ENCODE data around the gene PLCH1. TPM values are rescaled to one million over a fixed set of nuclear protein-coding genes. Genes with fewer than 3 reads are reported as not detected.

The PLCH1 gene
- total and polyA plus RNA-seq, 7 experiments from 2014 or later, result 0.56 TPM; not detected in 6

DNA sequence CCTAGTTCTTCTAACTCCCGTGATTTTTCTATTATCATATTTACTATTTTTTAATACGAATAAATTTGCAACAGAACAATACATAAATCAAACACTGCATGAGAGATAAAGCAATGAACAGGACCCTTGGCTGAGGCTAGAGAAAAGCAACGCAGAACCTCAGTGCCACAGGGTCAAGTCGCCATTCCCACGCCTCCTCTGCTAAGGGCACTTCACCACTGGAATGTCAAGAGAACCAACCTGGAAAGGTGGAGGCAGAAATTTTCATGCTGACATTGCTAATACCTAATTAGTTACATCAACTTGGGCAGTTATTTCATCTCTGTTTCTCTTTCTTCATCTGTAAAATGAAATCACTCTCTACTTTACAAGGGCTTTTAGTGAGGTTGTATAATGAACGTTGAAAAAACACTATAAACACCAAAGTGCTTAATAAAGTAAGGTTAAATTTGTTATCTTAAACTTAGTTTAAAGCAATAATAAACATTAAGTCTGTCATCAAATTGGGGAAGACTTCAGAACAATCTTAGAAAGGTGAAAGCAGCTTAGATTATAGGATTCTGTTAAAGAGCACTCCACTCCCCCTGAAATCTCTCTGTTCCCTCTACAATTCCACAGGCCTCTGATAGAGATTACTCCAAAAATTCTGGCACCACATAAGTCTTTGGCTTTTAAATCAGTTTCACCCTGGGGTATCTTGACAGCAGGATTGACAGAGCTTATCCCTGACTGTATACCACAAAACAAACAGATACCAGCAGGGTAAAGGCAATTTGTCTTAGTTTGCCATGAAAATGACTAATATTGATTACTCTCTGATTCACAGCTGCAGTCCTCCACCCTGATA, 41.9 kb downstream of the PLCH1 start:
- ChIA-PET CTCF (interaction anchor here (0.6 to 1.9 kb wide), 6 partner anchors 9 to 1433 kb away, joined by 3 to 8 read pairs (median 4); no protein-coding TSS in a partner anchor), POLR2A (no interaction called here)
- Histone ChIP-seq H3K4me1 (ENCODE audit: control insufficient read depth in 2 of 2, insufficient read depth in 2 of 2, low read length in 2 of 2) (no peaks in the 10 kb centered on the region), H3K4me3 (ENCODE audit: low read length) (no peak overlapping the region), H3K27me3 (ENCODE audit: control insufficient read depth in 2 of 2, insufficient read depth in 2 of 2, low read length in 2 of 2) (no peaks in the 10 kb centered on the region), H3K36me3 (ENCODE audit: control insufficient read depth in 2 of 3, insufficient read depth in 3 of 3, low read length in 3 of 3) (no peaks in the 10 kb centered on the region), H3K9me3 (ENCODE audit: control insufficient read depth in 2 of 3, low read length in 3 of 3) (no peaks in the 10 kb centered on the region), H3K27ac (ENCODE audit: low read depth, low read length) (no peak overlapping the region)
- no peaks in the 10 kb centered on the region for H3K9me3 Mint-ChIP-seq
- no peaks in the 10 kb centered on the region for H3K36me3 Mint-ChIP-seq
- H3K27ac Mint-ChIP-seq, result no peak overlapping the region
- peaks cover 0 to 4% (median 0%) of the 10 kb centered on the region in 7 donors for H3K4me1 Mint-ChIP-seq
- H3K4me3 Mint-ChIP-seq, result no peak overlapping the region
- H3K27me3 Mint-ChIP-seq, result peaks cover 0 to 28% (median 6%) of the 10 kb centered on the region in 5 donors
- intact Hi-C loops (cut with micrococcal nuclease), result loop anchor here (1.0 kb wide), 3 partner anchors 321 to 1368 kb away; no protein-coding TSS in a partner anchor
- ATAC-seq (no peak), DNase-seq (no peak)

DNA sequence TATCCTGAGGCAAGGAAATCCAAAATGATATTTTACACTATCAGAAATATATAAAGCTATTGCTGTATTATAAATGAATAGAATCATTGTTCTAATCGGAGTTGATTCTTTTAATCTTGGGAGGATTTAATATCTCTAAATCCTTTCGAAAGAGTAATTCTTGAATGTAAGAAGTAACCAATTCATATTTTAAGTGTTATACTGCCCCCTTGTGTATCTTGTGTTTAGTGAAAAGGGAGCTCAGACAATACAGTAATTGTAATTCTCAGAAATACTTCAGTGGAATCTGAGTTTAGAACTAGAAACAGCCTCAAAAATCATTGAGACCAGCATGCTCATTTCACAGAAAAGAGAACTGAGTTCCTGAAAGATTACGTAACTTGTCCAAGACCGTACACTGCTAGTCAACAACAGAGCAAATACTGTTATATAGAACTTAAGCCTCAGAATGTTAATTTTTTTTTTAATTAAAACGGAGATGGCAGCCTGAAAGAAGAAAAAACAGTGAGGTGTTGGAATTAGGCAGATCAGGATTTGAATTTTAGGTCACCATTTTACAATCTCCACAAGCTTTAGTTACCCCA, 42.9 kb downstream of the PLCH1 start:
- DNase-seq (peak in 7 of 9 donors; percentile 13 to 58 (median 45)), ATAC-seq (peak; percentile 69)
- Histone ChIP-seq H3K4me1 (ENCODE audit: control insufficient read depth in 2 of 2, insufficient read depth in 2 of 2, low read length in 2 of 2) (no peaks in the 10 kb centered on the region), H3K27me3 (ENCODE audit: control insufficient read depth in 2 of 2, insufficient read depth in 2 of 2, low read length in 2 of 2) (no peaks in the 10 kb centered on the region), H3K4me3 (ENCODE audit: low read length) (no peak overlapping the region), H3K36me3 (ENCODE audit: control insufficient read depth in 2 of 3, insufficient read depth in 3 of 3, low read length in 3 of 3) (no peaks in the 10 kb centered on the region), H3K9me3 (ENCODE audit: control insufficient read depth in 2 of 3, low read length in 3 of 3) (no peaks in the 10 kb centered on the region), H3K27ac (ENCODE audit: low read depth, low read length) (no peak overlapping the region)
- ChIA-PET CTCF (interaction anchor here (0.5 to 1.9 kb wide), 9 partner anchors 10 to 1434 kb away, joined by 3 to 8 read pairs (median 4); no protein-coding TSS in a partner anchor), POLR2A (no interaction called here)
- Mint-ChIP-seq H3K36me3 (no peaks in the 10 kb centered on the region), H3K4me3 (no peak overlapping the region), H3K9me3 (no peaks in the 10 kb centered on the region), H3K4me1 (peaks cover 0 to 4% (median 0%) of the 10 kb centered on the region in 7 donors), H3K27ac (no peak overlapping the region), H3K27me3 (peaks cover 0 to 28% (median 6%) of the 10 kb centered on the region in 5 donors)
- intact Hi-C loops (cut with micrococcal nuclease), result loop anchor here (1.0 to 2.0 kb wide), 5 partner anchors 320 to 1661 kb away; no protein-coding TSS in a partner anchor

DNA sequence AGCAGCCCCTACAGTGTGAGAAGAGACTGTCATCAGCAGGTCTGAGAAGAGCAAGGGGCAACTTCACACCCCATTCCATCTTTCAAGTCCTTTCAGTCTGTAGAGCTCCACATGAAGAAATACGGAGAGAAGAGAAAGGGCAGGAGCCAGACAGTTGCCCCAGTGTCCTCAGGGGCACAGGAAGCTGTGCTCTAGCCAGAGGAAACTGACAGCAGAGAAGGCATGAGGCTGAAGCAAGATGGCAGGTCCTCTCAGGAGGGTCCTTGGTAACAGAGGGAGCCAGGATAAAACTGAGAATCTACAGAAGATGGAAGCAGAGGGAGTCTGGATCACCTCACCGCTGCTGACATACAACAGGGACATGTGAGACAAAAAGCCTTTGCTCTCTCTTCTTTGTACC, 47.3 kb downstream of the PLCH1 start:
- Mint-ChIP-seq H3K4me3 (no peak overlapping the region), H3K27ac (no peak overlapping the region), H3K27me3 (peaks cover 0 to 22% (median 4%) of the 10 kb centered on the region in 5 donors), H3K9me3 (no peaks in the 10 kb centered on the region), H3K36me3 (no peaks in the 10 kb centered on the region), H3K4me1 (peaks cover 0 to 4% (median 0%) of the 10 kb centered on the region in 7 donors)
- no peak for ATAC-seq
- Histone ChIP-seq H3K27me3 (ENCODE audit: control insufficient read depth in 2 of 2, insufficient read depth in 2 of 2, low read length in 2 of 2) (no peaks in the 10 kb centered on the region), H3K4me3 (ENCODE audit: low read length) (no peak overlapping the region), H3K36me3 (ENCODE audit: control insufficient read depth in 2 of 3, insufficient read depth in 3 of 3, low read length in 3 of 3) (no peaks in the 10 kb centered on the region), H3K9me3 (ENCODE audit: control insufficient read depth in 2 of 3, low read length in 3 of 3) (no peaks in the 10 kb centered on the region), H3K27ac (ENCODE audit: low read depth, low read length) (no peak overlapping the region), H3K4me1 (ENCODE audit: control insufficient read depth in 2 of 2, insufficient read depth in 2 of 2, low read length in 2 of 2) (no peaks in the 10 kb centered on the region)
- intact Hi-C loops (cut with micrococcal nuclease), result no loop called here
- POLR2A ChIA-PET, result no interaction called here
- DNase-seq, result no peak
- CTCF ChIA-PET, result no interaction called here

DNA sequence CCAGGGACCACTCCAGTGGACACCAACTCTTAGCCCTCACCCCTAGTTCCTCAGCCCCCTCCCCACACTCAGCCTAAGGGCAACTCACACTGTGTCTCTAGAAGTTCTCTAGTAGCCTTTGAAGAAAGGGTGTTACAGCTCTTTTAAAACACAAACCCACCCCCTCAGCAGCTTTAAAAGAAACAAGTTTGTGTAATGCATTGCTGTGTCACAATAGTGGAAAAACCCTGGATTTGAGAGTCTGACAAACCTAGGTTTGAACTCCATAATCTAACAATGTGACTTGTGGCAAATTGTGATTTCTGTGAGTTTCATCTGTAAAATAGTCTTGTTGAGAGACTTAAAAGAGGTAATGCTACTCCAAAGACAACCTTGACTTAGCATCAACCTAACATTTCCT, 54.0 kb downstream of the PLCH1 start:
- H3K4me3 ChIP-seq (ENCODE audit: low read length), result no peak overlapping the region
- no peaks in the 10 kb centered on the region for H3K4me1 ChIP-seq (ENCODE audit: control insufficient read depth in 2 of 2, insufficient read depth in 2 of 2, low read length in 2 of 2)
- H3K36me3 ChIP-seq (ENCODE audit: control insufficient read depth in 2 of 3, insufficient read depth in 3 of 3, low read length in 3 of 3), result no peaks in the 10 kb centered on the region
- ChIA-PET CTCF (interaction anchor here (1.0 kb wide), 1 partner anchor 11 kb away, joined by 3 read pairs; no protein-coding TSS in a partner anchor), POLR2A (interaction anchor here (0.6 kb wide), 2 partner anchors 111 to 1456 kb away, joined by 3 read pairs; no protein-coding TSS in a partner anchor)
- Mint-ChIP-seq H3K36me3 (no peaks in the 10 kb centered on the region), H3K4me3 (no peak overlapping the region), H3K27ac (no peak overlapping the region), H3K27me3 (peaks cover 0 to 14% (median 4%) of the 10 kb centered on the region in 5 donors), H3K4me1 (no peaks in the 10 kb centered on the region), H3K9me3 (no peaks in the 10 kb centered on the region)
- ATAC-seq, result no peak
- no peak for DNase-seq
- H3K27ac ChIP-seq (ENCODE audit: low read depth, low read length), result no peak overlapping the region
- intact Hi-C loops (cut with micrococcal nuclease), result no loop called here
- H3K27me3 ChIP-seq (ENCODE audit: control insufficient read depth in 2 of 2, insufficient read depth in 2 of 2, low read length in 2 of 2), result no peaks in the 10 kb centered on the region
- no peaks in the 10 kb centered on the region for H3K9me3 ChIP-seq (ENCODE audit: control insufficient read depth in 2 of 3, low read length in 3 of 3)

DNA sequence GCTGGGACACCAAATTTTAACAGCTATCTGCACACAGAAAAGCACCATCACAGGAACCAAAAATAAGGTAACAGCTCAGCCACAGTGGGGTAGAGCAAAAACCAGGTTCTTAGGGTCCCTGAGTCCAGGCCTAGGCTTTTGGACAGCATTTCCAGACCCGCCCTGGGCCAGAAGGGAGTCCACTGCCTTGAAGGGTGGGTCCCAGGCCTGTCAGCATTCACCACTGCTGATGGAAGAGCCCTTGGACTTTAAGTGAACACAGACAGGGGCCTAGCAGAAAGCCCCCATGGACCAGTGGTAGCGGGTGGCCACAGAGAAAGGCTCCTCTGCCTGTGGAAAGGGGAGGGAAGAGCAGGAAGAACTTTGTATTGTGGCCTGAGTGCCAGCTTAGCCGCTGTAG, 56.4 kb downstream of the PLCH1 start:
- intact Hi-C loops (cut with micrococcal nuclease), result no loop called here
- Histone ChIP-seq H3K36me3 (ENCODE audit: control insufficient read depth in 2 of 3, insufficient read depth in 3 of 3, low read length in 3 of 3) (no peaks in the 10 kb centered on the region), H3K27ac (ENCODE audit: low read depth, low read length) (no peak overlapping the region), H3K9me3 (ENCODE audit: control insufficient read depth in 2 of 3, low read length in 3 of 3) (no peaks in the 10 kb centered on the region), H3K4me3 (ENCODE audit: low read length) (no peak overlapping the region), H3K4me1 (ENCODE audit: control insufficient read depth in 2 of 2, insufficient read depth in 2 of 2, low read length in 2 of 2) (no peaks in the 10 kb centered on the region), H3K27me3 (ENCODE audit: control insufficient read depth in 2 of 2, insufficient read depth in 2 of 2, low read length in 2 of 2) (no peaks in the 10 kb centered on the region)
- no peak overlapping the region for H3K4me3 Mint-ChIP-seq
- ChIA-PET CTCF (interaction anchor here (0.6 kb wide), 1 partner anchor 17 kb away, joined by 3 read pairs; no protein-coding TSS in a partner anchor), POLR2A (no interaction called here)
- no peak overlapping the region for H3K27ac Mint-ChIP-seq
- DNase-seq (no peak), ATAC-seq (no peak)
- H3K4me1 Mint-ChIP-seq, result no peaks in the 10 kb centered on the region
- peaks cover 0 to 12% (median 4%) of the 10 kb centered on the region in 5 donors for H3K27me3 Mint-ChIP-seq
- H3K9me3 Mint-ChIP-seq, result no peaks in the 10 kb centered on the region
- no peaks in the 10 kb centered on the region for H3K36me3 Mint-ChIP-seq

DNA sequence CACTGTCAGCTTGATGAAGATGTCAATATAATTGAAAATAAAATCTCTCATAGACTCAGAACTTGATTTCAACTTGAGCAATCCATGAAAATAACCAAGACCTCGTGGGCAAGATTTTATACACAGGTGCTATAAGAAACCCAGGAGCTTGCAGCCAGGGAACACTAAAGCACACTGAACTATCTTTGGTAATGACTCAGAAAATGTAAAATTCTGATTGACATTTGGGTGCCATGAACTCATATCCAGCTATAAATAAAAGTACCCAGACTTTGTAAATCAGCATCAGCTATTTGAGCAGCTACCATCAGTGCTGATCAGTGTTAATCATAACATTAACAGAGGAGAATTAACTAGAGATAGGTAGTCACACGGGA, 61.5 kb downstream of the PLCH1 start:
- Histone ChIP-seq H3K36me3 (ENCODE audit: control insufficient read depth in 2 of 3, insufficient read depth in 3 of 3, low read length in 3 of 3) (no peaks in the 10 kb centered on the region), H3K4me3 (ENCODE audit: low read length) (no peak overlapping the region), H3K27ac (ENCODE audit: low read depth, low read length) (no peak overlapping the region), H3K9me3 (ENCODE audit: control insufficient read depth in 2 of 3, low read length in 3 of 3) (no peaks in the 10 kb centered on the region), H3K27me3 (ENCODE audit: control insufficient read depth in 2 of 2, insufficient read depth in 2 of 2, low read length in 2 of 2) (no peaks in the 10 kb centered on the region), H3K4me1 (ENCODE audit: control insufficient read depth in 2 of 2, insufficient read depth in 2 of 2, low read length in 2 of 2) (no peaks in the 10 kb centered on the region)
- CTCF ChIA-PET, result no interaction called here
- Mint-ChIP-seq H3K4me1 (no peaks in the 10 kb centered on the region), H3K27me3 (peaks cover 0 to 16% (median 0%) of the 10 kb centered on the region in 5 donors), H3K4me3 (no peak overlapping the region), H3K9me3 (no peaks in the 10 kb centered on the region), H3K27ac (no peak overlapping the region), H3K36me3 (no peaks in the 10 kb centered on the region)
- ATAC-seq, result no peak
- POLR2A ChIA-PET, result no interaction called here
- no peak for DNase-seq
- intact Hi-C loops (cut with micrococcal nuclease), result no loop called here
